ENCODE measurements around the gene GPR85.
A peak's percentile ranks its signal among the peaks of the same experiment; 100 is the strongest.
"Not testable (repeated sequence)": the region's sequence is repeated elsewhere in the genome, so short reads cannot be mapped to it uniquely, and the experiment has no call there.

Gene GPR85

GRCh38 chr7:113119429-113119828 lies 32.8 kb upstream of the GPR85 start:
- no peaks in the 10 kb centered on the region for H3K9me3 ChIP-seq (ENCODE audit: insufficient read depth, low read length, severe bottlenecking)
- peaks cover 4% of the 10 kb centered on the region; the same call in 1 of the 2 replicates for H3K79me2 ChIP-seq (ENCODE audit: insufficient read depth, low read length)
- ATAC-seq (ENCODE audit: insufficient read depth, low read depth): no peak
- H3K4me2 ChIP-seq (ENCODE audit: insufficient read depth, low read length): no peak overlapping the region
- no peak overlapping the region for H3K9ac ChIP-seq (ENCODE audit: low read depth, low read length)
- no peak overlapping the region; a peak in 1 of 4 replicates for H3K4me3 ChIP-seq (ENCODE audit: low read depth in 1 of 2, low read length in 2 of 2)
- no peaks in the 10 kb centered on the region for H3K36me3 ChIP-seq (ENCODE audit: insufficient read depth, low read length)
- no peaks in the 10 kb centered on the region for H3K27me3 ChIP-seq (ENCODE audit: insufficient read depth, low read length, poor library complexity)
- H3K27ac ChIP-seq (ENCODE audit: low read length): no peak overlapping the region
- no peak for DNase-seq
- peak overlapping the region; percentile 92 for H2AFZ ChIP-seq (ENCODE audit: low read depth, low read length)
- no peaks in the 10 kb centered on the region for H4K20me1 ChIP-seq (ENCODE audit: insufficient read depth, low read length)
- H3K4me1 ChIP-seq (ENCODE audit: insufficient read depth, low read length): peaks cover 16% of the 10 kb centered on the region
- TF ChIP-seq CTCF (IDR thresholded peaks at IDR 0.05; ENCODE audit: borderline replicate concordance, extremely low read depth, low read length, poor library complexity, severe bottlenecking): no peak
- TF ChIP-seq EZH2 (IDR thresholded peaks at IDR 0.05; ENCODE audit: borderline replicate concordance, low read depth, low read length, severe bottlenecking): no peak

GRCh38 chr7:113118074-113118959 lies 31.7 kb upstream of the GPR85 start, which contains the start of gene SMIM30:
Gene SMIM30, minus strand, starts transcription at chr7:113118554. Its CDS starts 976 bp downstream, at chr7:113117578.
- Histone ChIP-seq H3K9ac (ENCODE audit: low read depth, low read length) (peak within 1 kb of the TSS; percentile 53), H3K4me2 (ENCODE audit: insufficient read depth, low read length) (peak within 1 kb of the TSS; percentile 66), H3K36me3 (ENCODE audit: insufficient read depth, low read length) (no peaks in the 10 kb centered on the region), H3K4me3 (ENCODE audit: low read depth in 1 of 2, low read length in 2 of 2) (peak within 1 kb of the TSS; percentile 82 to 83; a peak in 3 of 4 replicates), H3K9me3 (ENCODE audit: insufficient read depth, low read length, severe bottlenecking) (no peaks in the 10 kb centered on the region), H3K27ac (ENCODE audit: low read length) (peak within 1 kb of the TSS; percentile 76), H4K20me1 (ENCODE audit: insufficient read depth, low read length) (no peaks in the 10 kb centered on the region), H3K4me1 (ENCODE audit: insufficient read depth, low read length) (peaks cover 16% of the 10 kb centered on the region), H2AFZ (ENCODE audit: low read depth, low read length) (peak within 1 kb of the TSS; percentile 92), H3K27me3 (ENCODE audit: insufficient read depth, low read length, poor library complexity) (no peaks in the 10 kb centered on the region), H3K79me2 (ENCODE audit: insufficient read depth, low read length) (peaks cover 4% of the 10 kb centered on the region; the same call in 1 of the 2 replicates)
- ATAC-seq (ENCODE audit: insufficient read depth, low read depth) (peak; percentile 100), DNase-seq (peak; percentile 91)
- no peak for TF ChIP-seq CTCF (IDR thresholded peaks at IDR 0.05; ENCODE audit: borderline replicate concordance, extremely low read depth, low read length, poor library complexity, severe bottlenecking)
- no peak for TF ChIP-seq EZH2 (IDR thresholded peaks at IDR 0.05; ENCODE audit: borderline replicate concordance, low read depth, low read length, severe bottlenecking)

- not testable (repeated sequence) for H4K20me1 ChIP-seq (ENCODE audit: insufficient read depth, low read length); H3K36me3 ChIP-seq (ENCODE audit: insufficient read depth, low read length); ATAC-seq (ENCODE audit: insufficient read depth, low read depth); H3K27me3 ChIP-seq (ENCODE audit: insufficient read depth, low read length, poor library complexity); H3K9me3 ChIP-seq (ENCODE audit: insufficient read depth, low read length, severe bottlenecking); DNase-seq; H3K79me2 ChIP-seq (ENCODE audit: insufficient read depth, low read length)
- Histone ChIP-seq H3K4me1 (ENCODE audit: insufficient read depth, low read length) (peaks cover 16% of the 10 kb centered on the region), H2AFZ (ENCODE audit: low read depth, low read length) (peak overlapping the region; percentile 59; the same call in 1 of the 2 replicates), H3K27ac (ENCODE audit: low read length) (0 out of 2 replicates have a peak overlapping the region, but pooled peaks have one; percentile 37), H3K9ac (ENCODE audit: low read depth, low read length) (peak overlapping the region; percentile 53; the same call in 1 of the 2 replicates), H3K4me2 (ENCODE audit: insufficient read depth, low read length) (peak overlapping the region; percentile 66), H3K4me3 (ENCODE audit: low read depth in 1 of 2, low read length in 2 of 2) (peak overlapping the region; percentile 82 to 83; a peak in 3 of 4 replicates)
Observed at GRCh38 chr7:113117374-113117774, 30.7 kb upstream of the GPR85 start.

GRCh38 chr7:113113912-113114311 lies 27.3 kb upstream of the GPR85 start:
- TF ChIP-seq EZH2 (IDR thresholded peaks at IDR 0.05; ENCODE audit: borderline replicate concordance, low read depth, low read length, severe bottlenecking) (no peak), CTCF (IDR thresholded peaks at IDR 0.05; ENCODE audit: borderline replicate concordance, extremely low read depth, low read length, poor library complexity, severe bottlenecking) (peak; percentile 37)
- no peaks in the 10 kb centered on the region for H3K36me3 ChIP-seq (ENCODE audit: insufficient read depth, low read length)
- no peak overlapping the region for H3K9ac ChIP-seq (ENCODE audit: low read depth, low read length)
- H4K20me1 ChIP-seq (ENCODE audit: insufficient read depth, low read length): no peaks in the 10 kb centered on the region
- no peak for ATAC-seq (ENCODE audit: insufficient read depth, low read depth)
- H3K9me3 ChIP-seq (ENCODE audit: insufficient read depth, low read length, severe bottlenecking): no peaks in the 10 kb centered on the region
- peaks cover 4% of the 10 kb centered on the region; the same call in 1 of the 2 replicates for H3K79me2 ChIP-seq (ENCODE audit: insufficient read depth, low read length)
- peak; percentile 9 for DNase-seq
- H3K4me2 ChIP-seq (ENCODE audit: insufficient read depth, low read length): no peak overlapping the region
- H3K4me3 ChIP-seq (ENCODE audit: low read depth in 1 of 2, low read length in 2 of 2): no peak overlapping the region
- H3K27me3 ChIP-seq (ENCODE audit: insufficient read depth, low read length, poor library complexity): no peaks in the 10 kb centered on the region
- H3K4me1 ChIP-seq (ENCODE audit: insufficient read depth, low read length): peaks cover 12% of the 10 kb centered on the region
- H3K27ac ChIP-seq (ENCODE audit: low read length): no peak overlapping the region
- no peak overlapping the region for H2AFZ ChIP-seq (ENCODE audit: low read depth, low read length)
